Fibroblast of villous mesenchyme (primary cell): ENCODE data around the gene NDUFB3. TPM values are rescaled to one million over a fixed set of nuclear protein-coding genes. Genes with fewer than 3 reads are reported as not detected.
"Not testable (repeated sequence)": the region's sequence is repeated elsewhere in the genome, so short reads cannot be mapped to it uniquely, and the experiment has no call there.

Experiments used
- DNase-seq: peaks from one replicate; pipeline ENCODE4 v3.0.0-alpha.2; 2010; ENCODE audit warnings: low read depth
- H3K4me3 ChIP-seq: 2 replicates; pipeline ENCODE4 v1.5.1; 2011; ENCODE audit warnings: low read depth, mild to moderate bottlenecking, low read length
- total RNA-seq: library from RNA; depleted of rRNA; stranded (reverse); fragments of >200 nt; gene quantifications from 2 replicates; pipeline ENCODE4 v1.2.3, GENCODE V29; 2012
- TF ChIP-seq, protein P1 (sequence below): IDR thresholded peaks from 2 replicates; pipeline ENCODE4 v1.5.1; 2012; ENCODE audit warnings: low read depth, mild to moderate bottlenecking, low read length; ENCODE audit not compliant: insufficient read depth

Gene NDUFB3
- 44.1 and 54.0 TPM in 2 replicates for total RNA-seq

DNA sequence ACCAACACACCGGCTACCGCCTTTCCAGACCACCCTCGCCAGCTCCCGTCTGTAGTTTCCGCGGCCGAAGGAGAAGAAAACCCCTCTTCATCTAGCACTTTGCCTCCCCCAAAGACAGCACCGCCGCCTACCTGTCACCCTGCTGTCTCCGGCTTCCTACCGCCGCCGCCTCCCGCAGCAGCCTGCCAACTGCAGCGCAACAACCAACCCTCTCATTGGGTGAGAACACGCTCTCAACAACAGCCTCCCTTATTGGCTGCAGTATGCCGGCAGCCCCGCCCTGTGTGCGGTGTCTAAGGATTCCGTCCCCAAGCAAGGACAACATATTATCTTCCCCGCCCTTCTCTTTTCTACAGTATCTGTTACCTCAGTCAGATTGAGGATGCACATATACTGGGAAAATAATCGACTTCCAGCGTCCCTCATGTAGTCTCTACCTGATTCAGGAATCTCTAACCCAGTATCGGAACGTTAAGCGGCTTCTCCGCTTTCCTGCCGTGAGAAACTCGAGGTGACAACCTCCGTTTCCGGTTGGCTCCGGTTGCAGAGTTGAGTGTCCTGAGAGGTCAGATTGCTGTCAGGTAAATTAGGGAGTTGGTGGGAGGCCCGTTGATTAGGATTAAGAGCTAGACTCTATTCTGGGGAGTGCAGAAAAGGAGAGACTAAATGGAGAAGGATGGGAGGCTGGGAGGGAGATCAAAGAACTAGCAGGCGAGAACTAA is at the start of gene NDUFB3, which contains the start of gene HYCC2:
NDUFB3 (plus strand) TSS at position 523 of the 722 bp plus-strand sequence. CDS start 6,882 bp downstream, outside the sequence.
HYCC2 (minus strand) TSS at position 193 of the 722 bp plus-strand sequence. CDS start 47,662 bp downstream, outside the sequence.
- TF ChIP-seq, protein P1, sequence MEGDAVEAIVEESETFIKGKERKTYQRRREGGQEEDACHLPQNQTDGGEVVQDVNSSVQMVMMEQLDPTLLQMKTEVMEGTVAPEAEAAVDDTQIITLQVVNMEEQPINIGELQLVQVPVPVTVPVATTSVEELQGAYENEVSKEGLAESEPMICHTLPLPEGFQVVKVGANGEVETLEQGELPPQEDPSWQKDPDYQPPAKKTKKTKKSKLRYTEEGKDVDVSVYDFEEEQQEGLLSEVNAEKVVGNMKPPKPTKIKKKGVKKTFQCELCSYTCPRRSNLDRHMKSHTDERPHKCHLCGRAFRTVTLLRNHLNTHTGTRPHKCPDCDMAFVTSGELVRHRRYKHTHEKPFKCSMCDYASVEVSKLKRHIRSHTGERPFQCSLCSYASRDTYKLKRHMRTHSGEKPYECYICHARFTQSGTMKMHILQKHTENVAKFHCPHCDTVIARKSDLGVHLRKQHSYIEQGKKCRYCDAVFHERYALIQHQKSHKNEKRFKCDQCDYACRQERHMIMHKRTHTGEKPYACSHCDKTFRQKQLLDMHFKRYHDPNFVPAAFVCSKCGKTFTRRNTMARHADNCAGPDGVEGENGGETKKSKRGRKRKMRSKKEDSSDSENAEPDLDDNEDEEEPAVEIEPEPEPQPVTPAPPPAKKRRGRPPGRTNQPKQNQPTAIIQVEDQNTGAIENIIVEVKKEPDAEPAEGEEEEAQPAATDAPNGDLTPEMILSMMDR, result peak; percentile 20
- DNase-seq, result peak; percentile 96
- peak within 1 kb of the TSS; percentile 99 for H3K4me3 ChIP-seq

DNA sequence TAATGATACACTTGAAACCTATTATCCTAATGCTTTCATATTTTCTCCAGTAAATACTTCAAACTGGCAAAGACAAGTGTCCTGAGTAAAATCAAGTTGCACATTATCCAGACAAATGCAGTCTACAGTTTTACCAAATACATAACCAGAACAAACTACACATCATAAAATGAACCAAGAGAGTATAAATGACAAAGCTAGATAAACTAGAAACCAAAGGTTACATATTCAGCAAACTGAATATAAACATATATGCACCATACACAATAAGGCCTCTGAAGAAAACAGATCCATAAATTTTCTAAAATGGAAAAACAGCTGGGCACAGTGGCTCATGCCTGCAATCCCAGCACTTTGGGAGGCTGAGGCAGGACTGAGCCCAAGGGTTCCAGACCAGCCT is 47.3 kb upstream of the NDUFB3 start:
- no peak for DNase-seq
- TF ChIP-seq, protein P1, result no peak
- H3K4me3 ChIP-seq, result no peak overlapping the region

DNA sequence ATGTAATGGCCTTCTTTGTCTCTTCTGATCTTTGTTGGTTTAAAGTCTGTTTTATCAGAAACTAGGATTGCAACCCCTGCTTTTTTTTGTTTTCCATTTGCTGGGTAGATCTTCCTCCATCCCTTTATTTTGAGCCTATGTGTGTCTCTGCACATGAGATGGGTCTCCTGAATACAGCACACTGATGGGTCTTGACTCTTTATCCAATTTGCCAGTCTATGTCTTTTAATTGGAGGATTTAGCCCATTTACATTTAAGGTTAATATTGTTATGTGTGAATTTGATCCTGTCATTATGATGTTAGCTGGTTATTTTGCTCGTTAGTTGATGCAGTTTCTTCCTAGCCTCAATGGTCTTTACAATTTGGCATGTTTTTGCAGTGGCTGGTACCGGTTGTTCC is 37.4 kb upstream of the NDUFB3 start:
- DNase-seq, H3K4me3 ChIP-seq: not testable (repeated sequence)

DNA sequence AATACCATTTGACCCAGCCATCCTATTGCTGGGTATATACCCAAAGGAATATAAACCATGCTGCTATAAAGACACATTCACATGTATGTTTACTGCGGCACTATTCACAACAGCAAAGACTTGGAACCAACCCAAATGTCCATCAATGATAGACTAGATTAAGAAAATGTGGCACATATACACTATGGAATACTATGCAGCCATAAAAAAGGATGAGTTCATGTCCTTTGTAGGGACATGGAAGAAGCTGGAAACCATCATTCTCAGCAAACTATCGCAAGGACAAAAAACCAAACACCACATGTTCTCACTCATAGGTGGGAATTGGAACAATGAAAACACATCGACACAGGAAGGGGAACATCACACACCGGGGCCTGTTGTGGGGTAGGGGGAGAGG is 33.4 kb upstream of the NDUFB3 start:
- not testable (repeated sequence) for H3K4me3 ChIP-seq, DNase-seq

DNA sequence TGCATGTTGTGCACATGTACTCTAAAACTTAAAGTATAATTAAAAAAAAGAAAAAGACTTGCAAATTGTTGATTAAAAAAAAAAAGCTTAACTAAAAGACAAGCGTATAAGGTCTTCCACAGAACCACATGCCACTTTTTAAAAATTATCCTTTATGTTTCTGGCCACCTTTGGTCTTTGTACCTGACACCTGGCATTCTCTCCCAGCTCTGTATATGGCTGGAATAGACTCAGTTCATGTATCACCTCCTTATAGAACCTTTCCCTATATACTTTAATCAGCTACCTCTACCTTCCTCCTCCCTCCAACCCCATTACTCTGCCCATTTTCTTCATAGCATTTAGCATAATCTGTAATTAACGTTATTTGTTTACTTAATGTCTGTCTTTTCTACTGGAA is 32.9 kb upstream of the NDUFB3 start:
- H3K4me3 ChIP-seq, result no peak overlapping the region
- TF ChIP-seq, protein P1, result no peak
- DNase-seq, result no peak

DNA sequence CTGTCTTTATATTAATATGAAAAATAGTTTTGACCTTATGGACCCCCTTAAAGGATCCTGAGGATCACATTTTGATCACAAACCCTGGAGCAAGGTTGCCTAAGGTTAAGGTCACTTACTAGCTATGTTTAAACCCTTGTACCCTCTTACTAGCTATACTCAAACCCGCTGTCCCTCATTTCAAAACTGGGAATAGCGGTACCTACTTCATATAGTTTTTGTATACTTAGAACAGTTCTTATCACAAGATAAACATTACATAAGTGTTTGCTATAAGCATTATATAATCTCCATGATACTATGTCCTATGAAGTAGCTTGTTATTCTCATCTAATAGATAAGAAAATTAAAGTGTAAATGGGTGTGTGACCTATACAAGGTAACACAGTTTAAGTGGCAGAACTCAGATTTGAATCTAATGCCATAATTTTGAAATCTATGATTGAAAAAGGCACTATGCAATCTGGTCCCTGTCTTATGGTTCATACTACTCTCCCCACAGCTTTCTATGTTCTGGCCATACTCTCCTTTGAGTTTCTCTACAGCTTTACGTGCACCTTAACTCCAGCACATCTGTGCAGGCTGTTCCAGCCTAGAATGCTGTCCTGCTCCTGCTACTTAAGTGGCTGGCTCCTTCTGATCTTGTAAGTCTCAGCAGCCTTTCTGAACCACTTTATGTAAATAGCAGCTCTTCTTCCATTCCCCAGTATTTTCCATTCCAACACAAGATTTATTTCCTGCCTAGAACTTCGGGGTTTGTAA is 30.8 kb upstream of the NDUFB3 start:
- DNase-seq, result no peak
- TF ChIP-seq, protein P1, result no peak

DNA sequence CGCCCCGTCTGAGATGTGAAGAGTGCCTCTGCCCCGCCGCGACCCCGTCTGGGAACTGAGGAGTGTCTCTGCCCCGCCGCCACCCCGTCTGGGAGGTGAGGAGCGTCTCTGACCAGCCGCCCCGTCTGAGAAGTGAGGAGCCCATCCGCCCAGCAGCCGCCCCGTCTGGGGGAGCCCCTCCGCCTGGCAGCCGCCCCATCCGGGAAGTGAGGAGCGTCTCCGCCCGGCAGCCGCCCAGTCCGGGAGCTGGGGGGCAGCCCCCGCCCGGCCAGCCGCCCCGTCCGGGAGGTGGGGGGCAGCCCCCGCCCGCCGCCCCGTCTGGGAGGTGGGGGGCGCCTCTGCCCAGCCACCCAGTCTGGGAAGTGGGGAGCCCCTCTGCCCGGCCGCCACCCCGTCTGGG is 29.4 kb upstream of the NDUFB3 start:
- not testable (repeated sequence) for DNase-seq, H3K4me3 ChIP-seq

More for the DNA sequence above, 30.8 kb upstream of the NDUFB3 start:
- H3K4me3 ChIP-seq, result no peak overlapping the region

DNA sequence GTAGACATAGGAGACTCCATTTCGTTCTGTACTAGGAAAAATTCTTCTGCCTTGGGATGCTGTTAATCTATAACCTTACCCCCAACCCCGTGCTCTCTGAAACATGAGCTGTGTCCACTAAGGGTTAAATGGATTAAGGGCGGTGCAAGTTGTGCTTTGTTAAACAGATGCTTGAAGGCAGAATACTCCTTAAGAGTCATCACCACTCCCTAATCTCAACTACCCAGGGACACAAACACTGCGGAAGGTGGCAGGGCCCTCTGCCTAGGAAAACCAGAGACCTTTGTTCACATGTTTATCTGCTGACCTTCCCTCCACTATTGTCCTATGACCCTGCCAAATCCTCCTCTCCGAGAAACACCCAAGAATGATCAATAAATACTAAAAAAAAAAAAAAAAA is 28.8 kb upstream of the NDUFB3 start:
- DNase-seq, H3K4me3 ChIP-seq: not testable (repeated sequence)

DNA sequence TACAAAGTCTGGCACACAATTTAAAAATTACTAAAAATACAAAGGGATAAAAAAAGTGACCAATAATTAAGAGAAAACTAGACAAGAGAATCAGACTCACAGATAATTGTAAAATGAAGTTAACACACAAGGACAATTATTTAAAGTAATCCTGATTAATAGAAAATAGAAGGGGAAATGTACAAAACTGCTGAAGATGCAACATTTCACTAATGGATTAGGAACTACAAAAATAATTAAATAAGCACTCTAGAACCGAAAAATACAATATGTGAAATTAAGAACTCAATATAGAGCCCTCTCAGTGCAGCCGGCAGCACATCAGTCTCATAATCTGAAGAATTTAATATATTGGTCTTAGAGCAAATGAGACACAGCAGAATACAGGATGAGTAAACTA is 24.9 kb upstream of the NDUFB3 start:
- TF ChIP-seq, protein P1, result no peak
- no peak for DNase-seq
- no peak overlapping the region for H3K4me3 ChIP-seq
